Hepatocyte (in vitro differentiated cells): ENCODE data around the gene BST1. TPM values are rescaled to one million over a fixed set of nuclear protein-coding genes. Genes with fewer than 3 reads are reported as not detected.

Experiments used
- DNase-seq: peaks from one replicate; pipeline ENCODE4 v3.0.0-alpha.2; 2016; ENCODE audit warnings: low spot score
- H2AFZ ChIP-seq: fragments of 200-600 bp; sonication (generic); 2 replicates; pipeline ENCODE4 v1.6.0; 2016; ENCODE audit warnings: antibody characterized with exemption, mild to moderate bottlenecking
- H3K27ac ChIP-seq: fragments of 200-600 bp; sonication (generic); 2 replicates; pipeline ENCODE4 v1.5.1; 2016; ENCODE audit warnings: mild to moderate bottlenecking
- H3K27me3 ChIP-seq: fragments of 200-600 bp; sonication (generic); 2 replicates; pipeline ENCODE4 v1.6.1; 2016
- H3K36me3 ChIP-seq: fragments of 200-600 bp; sonication (generic); replicated peaks from 2 replicates; pipeline ENCODE4 v1.5.1; 2016; ENCODE audit warnings: low read depth; ENCODE audit not compliant: insufficient read depth
- H3K4me1 ChIP-seq: fragments of 200-600 bp; sonication (generic); 2 replicates; pipeline ENCODE4 v1.5.1; 2016; ENCODE audit warnings: mild to moderate bottlenecking, moderate library complexity; ENCODE audit not compliant: insufficient read depth
- H3K4me2 ChIP-seq: fragments of 200-600 bp; sonication (generic); 2 replicates; pipeline ENCODE4 v1.6.0; 2016
- H3K4me3 ChIP-seq: fragments of 200-600 bp; sonication (generic); 2 replicates; pipeline ENCODE4 v1.5.1; 2016; ENCODE audit warnings: mild to moderate bottlenecking
- H3K79me2 ChIP-seq: fragments of 200-600 bp; sonication (generic); 2 replicates; pipeline ENCODE4 v1.6.0; 2017; ENCODE audit warnings: mild to moderate bottlenecking
- H3K9me2 ChIP-seq: fragments of 200-600 bp; sonication (generic); replicated peaks from 2 replicates; pipeline ENCODE4 v1.6.0; 2017; ENCODE audit warnings: mild to moderate bottlenecking; ENCODE audit not compliant: insufficient read depth
- H3K9me3 ChIP-seq: fragments of 200-600 bp; sonication (generic); 2 replicates; pipeline ENCODE4 v1.5.1; 2016; ENCODE audit warnings: low read depth, mild to moderate bottlenecking
- H4K20me1 ChIP-seq: fragments of 200-600 bp; sonication (generic); 2 replicates; pipeline ENCODE4 v1.6.0; 2016; ENCODE audit warnings: mild to moderate bottlenecking; ENCODE audit not compliant: insufficient read depth, poor library complexity, severe bottlenecking
- CTCF ChIP-seq: fragments of 200-600 bp; sonication (generic); IDR thresholded peaks from 2 replicates; pipeline ENCODE4 v1.5.1; 2016; ENCODE audit warnings: antibody characterized with exemption, mild to moderate bottlenecking; ENCODE audit not compliant: poor library complexity
- EZH2 ChIP-seq: fragments of 200-600 bp; sonication (generic); IDR thresholded peaks from 2 replicates; pipeline ENCODE4 v1.6.1; 2016; ENCODE audit warnings: antibody characterized with exemption, mild to moderate bottlenecking, borderline replicate concordance
- EZH2phosphoT487 ChIP-seq: fragments of 200-600 bp; sonication (generic); IDR thresholded peaks from one replicate; pipeline ENCODE4 v1.6.1; 2018; ENCODE audit warnings: antibody characterized with exemption, mild to moderate bottlenecking, low read depth, moderate library complexity; ENCODE audit not compliant: unreplicated experiment, severe bottlenecking
- WGBS: methylation state at CpG from one replicate; pipeline ENCODE4 v1.1.6; 2016; ENCODE audit warnings: low lambda C conversion rate; ENCODE audit errors: missing lambda C conversion rate; 5-methylcytosine and 5-hydroxymethylcytosine counted together
- polyA plus RNA-seq: library from polyadenylated mRNA; unstranded; fragments of >200 nt; fragmentation: Nextera tagmentation; extraction: Ambion mirVana; gene quantifications from 2 replicates; pipeline ENCODE4 v1.2.1, GENCODE V29; 2016
- total RNA-seq: library from RNA; depleted of rRNA; stranded (reverse); fragments of >200 nt; gene quantifications from 2 replicates; pipeline ENCODE4 v1.2.3, GENCODE V29; 2014

The BST1 gene
- total and polyA plus RNA-seq, 2 experiments from 2014 or later, result 3.5 to 3.7 TPM

GRCh38 chr4:15681372-15682241 lies 21.3 kb upstream of the BST1 start, which contains the start of gene FAM200B:
Gene FAM200B (plus strand): TSS chr4:15681827. CDS start chr4:15686978, 5,151 bp downstream.
- H3K4me2 ChIP-seq, result peak within 1 kb of the TSS; percentile 89
- 1% methylated on average over 56 of the region's 56 CpGs for WGBS
- no peaks in the 10 kb centered on the region for H3K9me3 ChIP-seq
- H3K79me2 ChIP-seq, result peaks cover 59% of the 10 kb centered on the region
- peak within 1 kb of the TSS; percentile 61 for H2AFZ ChIP-seq
- TF ChIP-seq EZH2 (no peak), CTCF (peak; percentile 2), EZH2phosphoT487 (no peak)
- H3K36me3 ChIP-seq, result no peaks in the 10 kb centered on the region
- peak; percentile 99 for DNase-seq
- H3K4me3 ChIP-seq, result peak within 1 kb of the TSS; percentile 61
- no peaks in the 10 kb centered on the region for H3K27me3 ChIP-seq
- H3K27ac ChIP-seq, result peak within 1 kb of the TSS; percentile 98
- no peaks in the 10 kb centered on the region for H3K9me2 ChIP-seq
- peaks cover 12% of the 10 kb centered on the region for H3K4me1 ChIP-seq
- no peaks in the 10 kb centered on the region for H4K20me1 ChIP-seq

GRCh38 chr4:15682242-15683142 lies 20.4 kb upstream of the BST1 start:
- peaks cover 59% of the 10 kb centered on the region for H3K79me2 ChIP-seq
- no peak for TF ChIP-seq EZH2
- H3K27ac ChIP-seq, result peak overlapping the region; percentile 98
- H3K9me3 ChIP-seq, result no peaks in the 10 kb centered on the region
- H3K9me2 ChIP-seq, result no peaks in the 10 kb centered on the region
- H3K27me3 ChIP-seq, result no peaks in the 10 kb centered on the region
- H4K20me1 ChIP-seq, result no peaks in the 10 kb centered on the region
- H3K4me3 ChIP-seq, result peak overlapping the region; percentile 61
- DNase-seq, result no peak
- no peaks in the 10 kb centered on the region for H3K36me3 ChIP-seq
- 27% methylated on average over 6 of the region's 6 CpGs for WGBS
- H2AFZ ChIP-seq, result peak overlapping the region; percentile 43
- peaks cover 12% of the 10 kb centered on the region for H3K4me1 ChIP-seq
- peak overlapping the region; percentile 89 for H3K4me2 ChIP-seq

- Histone ChIP-seq H3K9me2 (no peaks in the 10 kb centered on the region), H3K79me2 (peaks cover 57% of the 10 kb centered on the region)
Observed at GRCh38 chr4:15683143-15683495, 19.7 kb upstream of the BST1 start.

More at GRCh38 chr4:15683143-15683495, 19.7 kb upstream of the BST1 start:
- TF ChIP-seq CTCF, result no peak
- TF ChIP-seq EZH2, result no peak
- no peak for TF ChIP-seq EZH2phosphoT487
- no peak for DNase-seq
- 80% methylated on average over 2 of the region's 2 CpGs for WGBS
- Histone ChIP-seq H2AFZ (peak overlapping the region; percentile 43), H3K4me3 (peak overlapping the region; percentile 61), H3K4me2 (peak overlapping the region; percentile 89), H3K4me1 (peaks cover 12% of the 10 kb centered on the region), H3K9me3 (no peaks in the 10 kb centered on the region), H4K20me1 (no peaks in the 10 kb centered on the region), H3K27me3 (no peaks in the 10 kb centered on the region), H3K36me3 (no peaks in the 10 kb centered on the region), H3K27ac (peak overlapping the region; percentile 98)
